Endothelial cell of umbilical vein (primary cell): ENCODE results near the gene CYBRD1. TPM values are rescaled to one million over a fixed set of nuclear protein-coding genes. Genes with fewer than 3 reads are reported as not detected.

Source experiments
- BruUV-seq: library from RNA; stranded (reverse); fragments of 400-500 nt; replicated peaks from 2 replicates; lab custom pipeline; 2021; lab: Mats Ljungman, UMichigan
- CTCF ChIA-PET: fragments of 300-600, 350-600 bp; sonication (Branson Sonifier 250); formaldehyde crosslinking; loops from one replicate; lab custom pipeline; 2021; ENCODE audit warnings: antibody characterized with exemption, inconsistent platforms; lab: Charles Lee
- POLR2A ChIA-PET: fragments of 300-600, 350-600 bp; sonication (Branson Sonifier 250); formaldehyde crosslinking; loops from one replicate; lab custom pipeline; 2021; ENCODE audit warnings: antibody characterized with exemption, inconsistent platforms; lab: Charles Lee
- DNase-seq: peaks from one replicate; pipeline ENCODE4 v3.0.0-alpha.2; 2011; ENCODE audit warnings: low read depth, low spot score
- FAIRE-seq: peaks from 2 replicates; lab custom pipeline; 2011; peaks lifted over from hg19 to GRCh38; lab: Jason Lieb, UNC
- H2AFZ ChIP-seq: 2 replicates; pipeline ENCODE4 v1.6.0; 2012; ENCODE audit warnings: low read depth, low read length, control low read depth, inconsistent platforms
- H3K27ac ChIP-seq: 2 replicates; pipeline ENCODE4 v1.5.1; 2011; ENCODE audit warnings: low read depth, mild to moderate bottlenecking, control low read depth, low read length, moderate library complexity; ENCODE audit not compliant: insufficient read depth
- H3K27me3 ChIP-seq, 2 experiments: 2 replicates each; pipeline versions ENCODE4 v1.6.0 to v1.6.1; 2011; ENCODE audit warnings: low read length in 2 of 2, mixed read lengths in 1 of 2; ENCODE audit not compliant: control insufficient read depth in 2 of 2, insufficient read depth in 2 of 2
- H3K36me3 ChIP-seq, 2 experiments: 2 replicates in 1 of 2; 3 replicates in 1 of 2; pipeline ENCODE4 v1.5.1; 2011; ENCODE audit warnings: low read length in 2 of 2, mild to moderate bottlenecking in 1 of 2, moderate library complexity in 1 of 2; ENCODE audit not compliant: control insufficient read depth in 2 of 2, insufficient read depth in 2 of 2; ENCODE audit errors: extremely low read depth in 1 of 2
- H3K4me1 ChIP-seq: 3 replicates; pipeline ENCODE4 v1.5.1; 2011; ENCODE audit warnings: mild to moderate bottlenecking, low read length; ENCODE audit not compliant: control insufficient read depth, insufficient read depth; ENCODE audit errors: extremely low read depth
- H3K4me2 ChIP-seq: 2 replicates; pipeline ENCODE4 v1.6.1; 2011; ENCODE audit warnings: low read length, control low read depth, mixed read lengths; ENCODE audit not compliant: insufficient read depth
- H3K4me3 ChIP-seq, 3 experiments: fragments of 200-600 bp in 1 of 3; sonication (generic), shearing (Covaris generic) in 1 of 3; replicated peaks in 1 of 3; 2 replicates each; pipeline ENCODE4 v1.5.1; 2011 to 2016; ENCODE audit warnings: control low read depth in 3 of 3, low read length in 3 of 3, mild to moderate bottlenecking in 2 of 3, inconsistent platforms in 1 of 3, low read depth in 1 of 3, moderate library complexity in 1 of 3; ENCODE audit not compliant: insufficient read depth in 1 of 3
- H3K79me2 ChIP-seq: 2 replicates; pipeline ENCODE4 v1.6.0; 2012; ENCODE audit warnings: low read length, inconsistent platforms; ENCODE audit not compliant: control insufficient read depth, insufficient read depth
- H3K9ac ChIP-seq: replicated peaks from 2 replicates; pipeline ENCODE3; 2011; ENCODE audit warnings: low read length, control low read depth; ENCODE audit not compliant: insufficient read depth; ENCODE audit errors: extremely low read depth
- H3K9me1 ChIP-seq: replicated peaks from 3 replicates; pipeline ENCODE4 v1.6.0; 2011; ENCODE audit warnings: mild to moderate bottlenecking, low read length; ENCODE audit not compliant: control insufficient read depth, insufficient read depth; ENCODE audit errors: extremely low read depth
- H3K9me3 ChIP-seq: replicated peaks from 2 replicates; pipeline ENCODE4 v1.5.1; 2012; ENCODE audit warnings: low read length, inconsistent platforms; ENCODE audit not compliant: control insufficient read depth, insufficient read depth
- H4K20me1 ChIP-seq: replicated peaks from 2 replicates; pipeline ENCODE3; 2011; ENCODE audit warnings: mild to moderate bottlenecking, low read length; ENCODE audit not compliant: control insufficient read depth, insufficient read depth; ENCODE audit errors: extremely low read depth
- CTCF ChIP-seq, 2 donors: IDR thresholded peaks; 1 replicate in 1 of 2; 2 replicates in 1 of 2; pipeline ENCODE4 v1.5.1; 2011; ENCODE audit warnings: low read length in 2 of 2, mild to moderate bottlenecking in 2 of 2, moderate library complexity in 2 of 2, control low read depth in 1 of 2, inconsistent platforms in 1 of 2, low read depth in 1 of 2; ENCODE audit not compliant: insufficient read depth in 1 of 2; ENCODE audit errors: extremely low read depth in 1 of 2
- FOS ChIP-seq: IDR thresholded peaks from 2 replicates; pipeline ENCODE4 v1.6.1; 2011; ENCODE audit warnings: mild to moderate bottlenecking, low read length, moderate library complexity, borderline replicate concordance; ENCODE audit not compliant: insufficient read depth
- MAX ChIP-seq: IDR thresholded peaks from 2 replicates; pipeline ENCODE4 v1.6.1; 2011; ENCODE audit not compliant: insufficient read depth, insufficient read length
- MYC ChIP-seq: IDR thresholded peaks from one replicate; pipeline ENCODE4 v1.6.1; 2011; ENCODE audit warnings: mild to moderate bottlenecking, low read depth, low read length
- POLR2AphosphoS5 ChIP-seq: IDR thresholded peaks from 2 replicates; pipeline ENCODE4 v1.6.1; 2012; ENCODE audit warnings: low read depth, mild to moderate bottlenecking, control low read depth, low read length, moderate library complexity; ENCODE audit not compliant: insufficient read depth
- dilution Hi-C: fragments of 300-500 bp; cut with MboI; formaldehyde crosslinking; loops from one replicate; pipeline ENCODE4 v1.15.0; 2019; ENCODE audit warnings: low sequenced_read_pairs; ENCODE audit not compliant: extremely low pct_ligation_motif_present
- intact Hi-C: fragments of 100-400 bp; cut with micrococcal nuclease; formaldehyde crosslinking; loops from one replicate; pipeline ENCODE4 v1.10.0; 2022
- polyA plus RNA-seq, 4 experiments: library from polyadenylated mRNA; depleted of rRNA in 3 of 4; stranded (reverse) in 3 of 4; unstranded in 1 of 4; fragments of >200 nt; gene quantifications; 2 replicates each; pipeline versions ENCODE4 v1.2.1 to v1.2.3, GENCODE V29; 2011 to 2012; ENCODE audit warnings: missing spikeins in 1 of 4
- total RNA-seq: library from RNA; stranded (reverse); gene quantifications from 2 replicates; pipeline ENCODE4 v1.2.3, GENCODE V29; 2021

The CYBRD1 gene
- total and polyA plus RNA-seq, 2 donors (not counting 3 experiments of a cell fraction or from before 2014, with no cell fraction given), result 23.1 to 24.8 TPM

GRCh38 chr2:171514908-171515582, 7.2 kb upstream of the CYBRD1 start:
- DNase-seq, result no peak
- CTCF ChIA-PET, result interaction anchor here (0.7 kb wide), 1 partner anchor 51 kb away, joined by 3 read pairs; no protein-coding TSS in a partner anchor

GRCh38 chr2:171515672-171516298, 6.5 kb upstream of the CYBRD1 start:
- Histone ChIP-seq H3K4me3 (no peak overlapping the region), H3K36me3 (no peaks in the 10 kb centered on the region), H3K79me2 (no peaks in the 10 kb centered on the region), H3K9me3 (no peaks in the 10 kb centered on the region), H2AFZ (no peak overlapping the region), H3K4me1 (no peaks in the 10 kb centered on the region), H3K27ac (no peak overlapping the region), H3K9me1 (no peaks in the 10 kb centered on the region), H3K4me2 (no peak overlapping the region), H3K27me3 (peaks cover 0 to 5% of the 10 kb centered on the region in 2 experiments), H3K9ac (no peak overlapping the region), H4K20me1 (no peaks in the 10 kb centered on the region)
- POLR2A ChIA-PET, result no interaction called here
- TF ChIP-seq FOS (peak; percentile 18), MAX (no peak), POLR2AphosphoS5 (no peak), CTCF (IDR thresholded peaks at IDR 0.05; ENCODE audit: extremely low read depth in 1 of 2, insufficient read depth in 1 of 2, low read depth in 1 of 2, low read length in 2 of 2) (no peak)
- BruUV-seq, result no TSS peak
- CTCF ChIA-PET, result interaction anchor here (0.7 kb wide), 1 partner anchor 51 kb away, joined by 3 read pairs; no protein-coding TSS in a partner anchor
- DNase-seq (no peak), FAIRE-seq (no peak)
- intact Hi-C loops, result no loop called here
- dilution Hi-C loops, result no loop called here

More at GRCh38 chr2:171514908-171515582, 7.2 kb upstream of the CYBRD1 start:
- Histone ChIP-seq H3K9me1 (no peaks in the 10 kb centered on the region), H3K79me2 (no peaks in the 10 kb centered on the region), H3K36me3 (no peaks in the 10 kb centered on the region), H3K9ac (no peak overlapping the region), H3K27me3 (peaks cover 0 to 5% of the 10 kb centered on the region in 2 experiments), H4K20me1 (no peaks in the 10 kb centered on the region), H3K9me3 (no peaks in the 10 kb centered on the region), H3K4me3 (no peak overlapping the region), H2AFZ (no peak overlapping the region), H3K4me1 (no peaks in the 10 kb centered on the region), H3K27ac (no peak overlapping the region), H3K4me2 (no peak overlapping the region)
- intact Hi-C loops (no loop called here), dilution Hi-C loops (no loop called here)
- no TSS peak for BruUV-seq
- POLR2A ChIA-PET, result no interaction called here
- no peak for FAIRE-seq
- TF ChIP-seq MYC, result no peak
- TF ChIP-seq FOS, result no peak
